ENCODE results near the gene PPP4R2.
"Not testable (repeated sequence)": the region's sequence is repeated elsewhere in the genome, so short reads cannot be mapped to it uniquely, and the experiment has no call there.

Gene PPP4R2

DNA sequence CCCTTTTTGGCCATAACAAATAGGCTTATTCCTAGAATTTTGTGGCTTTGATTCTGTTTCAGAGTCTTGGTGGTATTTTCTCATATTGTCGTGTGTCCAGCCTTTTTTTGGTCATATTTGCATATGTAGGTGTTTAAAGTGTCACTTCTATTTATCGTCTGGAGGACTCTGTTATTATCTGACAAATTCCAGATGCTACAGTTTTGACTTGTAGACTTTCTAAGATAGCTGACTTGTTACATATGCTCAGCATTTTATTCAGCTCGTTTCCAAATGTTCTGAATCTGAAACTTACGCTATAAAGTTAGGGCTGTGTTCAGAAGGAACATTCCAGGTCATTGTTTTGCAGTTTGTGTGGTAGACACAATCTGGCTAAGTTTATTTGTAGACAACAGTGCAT, 1.9 kb downstream of the PPP4R2 start:
- DNase-seq (ENCODE audit: low read depth, low spot score): no peak
- TF ChIP-seq, protein P1, sequence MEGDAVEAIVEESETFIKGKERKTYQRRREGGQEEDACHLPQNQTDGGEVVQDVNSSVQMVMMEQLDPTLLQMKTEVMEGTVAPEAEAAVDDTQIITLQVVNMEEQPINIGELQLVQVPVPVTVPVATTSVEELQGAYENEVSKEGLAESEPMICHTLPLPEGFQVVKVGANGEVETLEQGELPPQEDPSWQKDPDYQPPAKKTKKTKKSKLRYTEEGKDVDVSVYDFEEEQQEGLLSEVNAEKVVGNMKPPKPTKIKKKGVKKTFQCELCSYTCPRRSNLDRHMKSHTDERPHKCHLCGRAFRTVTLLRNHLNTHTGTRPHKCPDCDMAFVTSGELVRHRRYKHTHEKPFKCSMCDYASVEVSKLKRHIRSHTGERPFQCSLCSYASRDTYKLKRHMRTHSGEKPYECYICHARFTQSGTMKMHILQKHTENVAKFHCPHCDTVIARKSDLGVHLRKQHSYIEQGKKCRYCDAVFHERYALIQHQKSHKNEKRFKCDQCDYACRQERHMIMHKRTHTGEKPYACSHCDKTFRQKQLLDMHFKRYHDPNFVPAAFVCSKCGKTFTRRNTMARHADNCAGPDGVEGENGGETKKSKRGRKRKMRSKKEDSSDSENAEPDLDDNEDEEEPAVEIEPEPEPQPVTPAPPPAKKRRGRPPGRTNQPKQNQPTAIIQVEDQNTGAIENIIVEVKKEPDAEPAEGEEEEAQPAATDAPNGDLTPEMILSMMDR (IDR thresholded peaks at IDR 0.05; ENCODE audit: low read depth, low read length): no peak
- H3K4me3 ChIP-seq (ENCODE audit: low read depth, low read length): peak overlapping the region; percentile 85
- in situ Hi-C loops (cut with HindIII; ENCODE audit: low sequenced_read_pairs): no loop called here

DNA sequence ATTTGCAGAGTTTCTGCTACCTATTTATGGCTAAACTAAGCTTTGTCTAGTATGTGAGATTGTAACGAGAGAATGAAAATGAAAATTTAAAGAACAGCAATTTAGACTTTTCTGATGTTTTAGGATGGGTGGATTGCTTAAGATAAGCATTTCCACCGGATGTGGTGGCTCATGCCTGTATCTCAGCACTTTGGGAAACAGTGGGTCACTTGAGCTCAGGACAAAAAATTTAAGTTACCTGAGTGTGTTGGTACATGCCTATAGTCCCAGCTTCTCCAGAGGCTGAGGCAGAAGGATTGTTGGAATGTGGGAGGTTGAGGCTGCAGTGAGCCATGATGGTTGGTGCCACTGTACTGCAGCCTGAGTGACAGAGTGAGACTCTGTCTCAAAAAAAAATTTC, 3.3 kb downstream of the PPP4R2 start:
- TF ChIP-seq, protein P1 (IDR thresholded peaks at IDR 0.05; ENCODE audit: low read depth, low read length): no peak
- no peak overlapping the region for H3K4me3 ChIP-seq (ENCODE audit: low read depth, low read length)
- in situ Hi-C loops (cut with HindIII; ENCODE audit: low sequenced_read_pairs): no loop called here
- no peak for DNase-seq (ENCODE audit: low read depth, low spot score)

GRCh38 chr3:73003050-73003449, 6.4 kb downstream of the PPP4R2 start:
- in situ Hi-C loops (cut with HindIII; ENCODE audit: low sequenced_read_pairs); H3K4me3 ChIP-seq (ENCODE audit: low read depth, low read length); DNase-seq (ENCODE audit: low read depth, low spot score): not testable (repeated sequence)

DNA sequence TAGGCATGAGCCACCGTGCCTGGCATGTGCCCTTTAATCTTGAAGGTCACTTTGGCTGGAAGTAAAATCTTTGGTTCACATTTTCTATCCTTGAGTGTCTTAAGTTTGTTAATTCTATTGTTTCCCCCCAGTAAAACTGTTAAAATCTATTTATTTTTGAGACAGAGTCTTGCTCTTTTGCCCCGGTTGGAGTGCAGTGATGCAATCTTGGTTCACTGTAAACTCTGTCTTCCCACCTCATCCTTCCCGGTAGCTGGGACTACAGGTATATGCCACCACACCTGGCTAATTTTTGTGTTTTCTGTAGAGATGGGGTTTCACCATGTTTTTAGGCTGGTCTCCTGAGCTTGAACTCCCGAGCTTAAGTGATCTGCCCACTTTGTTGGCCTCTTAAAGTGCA, 7.7 kb downstream of the PPP4R2 start:
- TF ChIP-seq, protein P1 (IDR thresholded peaks at IDR 0.05; ENCODE audit: low read depth, low read length): no peak
- in situ Hi-C loops (cut with HindIII; ENCODE audit: low sequenced_read_pairs): no loop called here
- DNase-seq (ENCODE audit: low read depth, low spot score): no peak
- no peak overlapping the region for H3K4me3 ChIP-seq (ENCODE audit: low read depth, low read length)

GRCh38 chr3:73007992-73008712, 11.5 kb downstream of the PPP4R2 start:
- in situ Hi-C loops (cut with HindIII; ENCODE audit: low sequenced_read_pairs): no loop called here
- DNase-seq (ENCODE audit: low read depth, low spot score): no peak
- TF ChIP-seq, protein P1 (IDR thresholded peaks at IDR 0.05; ENCODE audit: low read depth, low read length): no peak
- no peak overlapping the region for H3K4me3 ChIP-seq (ENCODE audit: low read depth, low read length)

DNA sequence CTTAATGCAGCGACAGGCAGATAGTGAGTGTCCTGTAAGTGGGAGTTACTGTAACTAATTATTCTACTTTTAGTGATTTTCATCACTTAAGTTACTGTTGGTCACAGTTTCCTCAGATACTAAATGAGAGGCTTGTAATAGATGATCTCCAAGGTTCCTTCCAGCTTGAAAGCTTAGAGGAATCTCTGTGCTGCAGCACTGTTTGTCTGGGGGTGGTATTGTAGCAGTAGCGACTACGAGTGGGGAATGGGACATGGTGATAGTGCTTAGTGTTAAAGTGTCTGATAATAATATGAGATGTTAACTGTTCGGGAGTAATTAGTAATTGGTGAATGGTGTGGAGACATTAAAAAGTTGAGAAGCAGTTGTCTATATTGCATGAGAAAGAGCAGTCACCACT, 12.4 kb downstream of the PPP4R2 start:
- no peak overlapping the region for H3K4me3 ChIP-seq (ENCODE audit: low read depth, low read length)
- no peak for DNase-seq (ENCODE audit: low read depth, low spot score)
- in situ Hi-C loops (cut with HindIII; ENCODE audit: low sequenced_read_pairs): no loop called here
- TF ChIP-seq, protein P1 (IDR thresholded peaks at IDR 0.05; ENCODE audit: low read depth, low read length): no peak

DNA sequence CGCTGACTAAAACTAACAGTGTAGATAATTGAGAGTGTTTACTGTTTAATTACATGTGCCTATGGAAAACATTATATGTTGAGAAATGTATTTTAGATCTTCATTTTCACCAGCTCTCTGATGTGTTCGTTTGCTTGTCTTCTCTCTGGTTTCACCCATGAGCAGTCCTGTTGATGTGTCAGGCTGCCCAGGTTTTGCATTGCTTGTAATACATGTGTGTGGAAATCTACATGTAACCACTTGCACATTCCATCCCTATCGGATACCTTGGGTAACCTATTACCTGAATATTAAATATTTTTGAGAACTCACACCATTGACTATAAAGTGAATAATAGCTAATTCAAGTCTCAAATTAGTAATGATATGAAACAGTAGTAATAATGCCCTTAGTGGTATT, 13.1 kb downstream of the PPP4R2 start:
- in situ Hi-C loops (cut with HindIII; ENCODE audit: low sequenced_read_pairs): no loop called here
- TF ChIP-seq, protein P1 (IDR thresholded peaks at IDR 0.05; ENCODE audit: low read depth, low read length): no peak
- H3K4me3 ChIP-seq (ENCODE audit: low read depth, low read length): no peak overlapping the region
- no peak for DNase-seq (ENCODE audit: low read depth, low spot score)

All from astrocyte of the spinal cord (primary cell).